ENCODE data around the gene GRAP.
"Not testable (repeated sequence)": the region's sequence is repeated elsewhere in the genome, so short reads cannot be mapped to it uniquely, and the experiment has no call there.

Gene GRAP

DNA sequence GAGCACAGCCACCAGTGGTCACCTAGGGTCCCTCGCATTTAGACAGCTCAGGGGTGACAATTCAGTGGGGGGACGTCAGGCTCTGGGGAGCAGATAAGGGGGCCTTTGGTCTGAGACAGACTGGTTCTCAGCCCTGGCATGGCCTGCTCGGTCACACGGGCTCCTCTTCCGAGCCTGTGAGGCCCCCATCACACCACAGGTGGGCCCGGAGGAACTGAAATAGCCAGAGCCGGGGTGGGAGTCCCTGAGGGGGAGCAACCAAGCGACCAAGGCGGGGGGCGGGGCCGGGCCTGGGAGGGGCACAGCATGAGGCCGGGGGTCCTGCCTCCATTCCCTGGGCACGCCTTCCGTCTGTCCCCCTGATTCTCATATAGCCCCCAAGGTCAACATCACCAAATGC is 4.4 kb downstream of the GRAP start:
- DNase-seq (ENCODE audit: low spot score), result not testable (repeated sequence)

DNA sequence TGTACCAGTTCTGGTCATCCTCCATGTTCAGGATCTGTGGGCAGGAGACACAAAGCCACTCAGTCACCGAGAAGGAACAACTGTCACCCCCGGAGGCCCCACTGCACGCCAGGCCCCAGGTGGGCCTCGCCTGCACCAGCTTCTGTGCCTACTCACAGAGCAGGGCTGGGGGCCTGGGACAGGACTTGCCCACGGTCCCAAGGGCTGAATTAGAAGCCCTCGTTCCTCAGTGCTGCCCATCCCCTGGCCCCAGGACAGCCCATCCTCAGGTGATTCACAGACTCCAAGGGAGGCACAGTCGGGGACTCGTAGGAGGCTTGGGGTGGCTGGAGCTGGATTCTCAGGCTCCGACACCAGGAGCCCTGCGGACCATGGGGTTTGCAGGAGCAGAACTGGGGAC is 4.9 kb downstream of the GRAP start:
- not testable (repeated sequence) for DNase-seq (ENCODE audit: low spot score)

GRCh38 chr17:19040350-19040749 is 6.4 kb downstream of the GRAP start:
- DNase-seq (ENCODE audit: low spot score), result not testable (repeated sequence)

DNA sequence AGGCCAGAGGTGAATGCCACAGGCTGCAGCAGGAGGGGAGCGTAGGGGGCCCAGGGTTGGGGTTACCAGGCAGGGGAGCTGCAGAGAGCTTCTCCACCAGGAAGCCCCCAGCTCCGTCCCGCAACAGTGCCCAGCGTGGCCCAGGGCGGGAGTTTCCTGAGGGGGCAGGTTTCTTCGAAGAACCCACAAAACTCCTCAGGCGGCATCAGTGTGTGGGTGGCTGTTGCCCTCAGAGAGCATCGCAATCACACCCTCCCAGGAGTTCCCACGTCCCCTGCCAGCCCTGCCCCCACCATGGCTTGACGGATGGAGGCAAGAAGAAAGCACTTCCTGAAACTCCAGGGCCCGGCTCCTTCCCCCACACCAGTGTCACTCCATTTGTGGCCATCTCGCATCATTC is 8.0 kb downstream of the GRAP start:
- not testable (repeated sequence) for DNase-seq (ENCODE audit: low spot score)

- not testable (repeated sequence) for DNase-seq (ENCODE audit: low spot score)
Measured at GRCh38 chr17:19038007-19038406, 8.8 kb downstream of the GRAP start.

DNA sequence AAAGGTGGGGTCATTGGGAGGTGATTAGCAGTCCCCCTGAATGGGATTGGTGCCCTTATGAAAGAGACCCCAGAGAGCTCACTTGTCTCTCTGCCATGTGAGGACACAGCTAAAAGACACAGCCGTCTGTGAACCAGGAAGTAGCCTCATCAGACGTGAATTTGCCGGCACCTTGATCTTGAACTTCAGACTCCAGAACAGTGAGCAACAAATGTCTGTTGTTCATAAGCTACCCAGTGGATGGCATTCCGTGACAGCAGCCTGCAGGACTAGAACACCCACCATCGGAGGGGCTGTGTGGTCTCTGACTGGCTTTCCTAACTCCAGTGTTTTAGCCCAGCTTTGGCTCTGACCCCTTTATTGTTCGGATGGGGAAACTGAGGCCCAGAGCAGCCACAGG is 9.2 kb downstream of the GRAP start:
- DNase-seq (ENCODE audit: low spot score), result not testable (repeated sequence)

- not testable (repeated sequence) for DNase-seq (ENCODE audit: low spot score)
Measured at GRCh38 chr17:19036186-19036585, 10.6 kb downstream of the GRAP start.

DNA sequence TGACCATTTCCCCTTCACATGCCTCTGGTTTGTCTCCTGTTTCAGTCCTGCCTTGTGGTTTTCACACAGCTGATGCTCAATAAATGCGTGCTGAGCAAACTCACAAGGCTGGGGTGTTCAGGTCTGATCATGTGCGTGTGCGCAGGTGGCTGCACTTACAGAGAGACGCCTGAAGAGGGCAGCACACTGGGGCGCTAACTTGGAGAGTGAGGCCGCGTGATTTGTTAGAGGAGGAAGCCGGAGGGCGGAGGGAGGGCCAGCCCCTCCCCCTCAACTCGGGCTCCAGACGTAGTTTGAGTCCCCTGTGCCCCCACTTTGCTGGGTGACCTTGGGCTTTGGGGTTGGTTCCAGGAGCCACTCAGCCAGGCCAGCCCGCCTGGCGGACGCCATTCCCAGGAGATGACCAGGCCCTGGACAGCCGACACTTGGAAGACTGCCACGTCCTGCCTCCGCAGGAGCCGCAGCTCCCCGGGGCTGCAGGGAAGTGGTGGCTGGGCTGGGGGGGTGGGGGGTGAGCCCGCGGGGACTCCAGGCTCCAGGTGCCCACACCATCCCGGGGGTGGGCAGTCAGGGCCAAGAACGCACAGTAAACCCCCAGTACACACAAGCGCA is 14.3 kb downstream of the GRAP start:
- DNase-seq (ENCODE audit: low spot score), result not testable (repeated sequence)

DNA sequence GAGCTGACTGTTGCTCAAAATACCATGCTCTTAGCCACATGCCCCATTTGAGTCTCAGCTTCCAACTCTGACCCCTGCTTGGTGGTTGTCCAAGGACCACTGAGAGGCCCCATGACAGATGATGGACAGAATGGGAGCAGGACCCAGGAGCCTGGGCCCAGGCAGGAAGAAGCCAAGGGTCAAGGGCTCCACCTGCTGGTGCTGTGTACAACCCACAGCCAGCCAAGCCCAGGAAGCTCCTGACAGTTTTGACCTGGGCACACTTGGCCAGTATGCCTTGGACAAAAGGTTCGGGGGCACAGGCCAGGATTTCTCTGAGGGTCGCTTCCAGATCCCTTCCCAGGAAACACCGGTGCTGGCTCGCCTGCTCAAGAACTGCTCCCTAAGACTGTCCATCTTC is 15.0 kb downstream of the GRAP start:
- DNase-seq (ENCODE audit: low spot score), result not testable (repeated sequence)

- not testable (repeated sequence) for DNase-seq (ENCODE audit: low spot score)
Measured at GRCh38 chr17:19030771-19031449, 15.8 kb downstream of the GRAP start.

DNA sequence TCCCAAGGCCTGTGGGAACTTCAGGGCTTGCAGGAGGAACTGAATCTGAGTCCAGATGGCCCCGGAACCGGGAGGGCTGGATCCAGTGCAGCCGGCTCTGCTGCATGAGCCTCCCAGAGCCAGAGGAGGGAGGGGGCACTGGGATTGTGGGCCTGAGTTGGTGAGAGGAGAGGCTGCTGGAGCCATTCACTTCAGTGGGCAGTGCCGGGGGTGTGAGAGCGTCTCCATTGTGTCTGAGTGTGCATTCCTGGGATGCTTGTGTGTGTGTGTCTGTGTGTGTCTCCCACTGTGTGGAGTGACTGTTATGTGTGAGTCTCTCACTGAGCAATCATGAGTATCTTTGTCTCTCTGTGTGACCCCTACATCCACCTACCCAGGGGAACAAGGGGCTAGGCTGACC is 17.0 kb downstream of the GRAP start:
- DNase-seq (ENCODE audit: low spot score), result not testable (repeated sequence)

GRCh38 chr17:19028671-19029070 is 18.1 kb downstream of the GRAP start:
- not testable (repeated sequence) for DNase-seq (ENCODE audit: low spot score)

DNA sequence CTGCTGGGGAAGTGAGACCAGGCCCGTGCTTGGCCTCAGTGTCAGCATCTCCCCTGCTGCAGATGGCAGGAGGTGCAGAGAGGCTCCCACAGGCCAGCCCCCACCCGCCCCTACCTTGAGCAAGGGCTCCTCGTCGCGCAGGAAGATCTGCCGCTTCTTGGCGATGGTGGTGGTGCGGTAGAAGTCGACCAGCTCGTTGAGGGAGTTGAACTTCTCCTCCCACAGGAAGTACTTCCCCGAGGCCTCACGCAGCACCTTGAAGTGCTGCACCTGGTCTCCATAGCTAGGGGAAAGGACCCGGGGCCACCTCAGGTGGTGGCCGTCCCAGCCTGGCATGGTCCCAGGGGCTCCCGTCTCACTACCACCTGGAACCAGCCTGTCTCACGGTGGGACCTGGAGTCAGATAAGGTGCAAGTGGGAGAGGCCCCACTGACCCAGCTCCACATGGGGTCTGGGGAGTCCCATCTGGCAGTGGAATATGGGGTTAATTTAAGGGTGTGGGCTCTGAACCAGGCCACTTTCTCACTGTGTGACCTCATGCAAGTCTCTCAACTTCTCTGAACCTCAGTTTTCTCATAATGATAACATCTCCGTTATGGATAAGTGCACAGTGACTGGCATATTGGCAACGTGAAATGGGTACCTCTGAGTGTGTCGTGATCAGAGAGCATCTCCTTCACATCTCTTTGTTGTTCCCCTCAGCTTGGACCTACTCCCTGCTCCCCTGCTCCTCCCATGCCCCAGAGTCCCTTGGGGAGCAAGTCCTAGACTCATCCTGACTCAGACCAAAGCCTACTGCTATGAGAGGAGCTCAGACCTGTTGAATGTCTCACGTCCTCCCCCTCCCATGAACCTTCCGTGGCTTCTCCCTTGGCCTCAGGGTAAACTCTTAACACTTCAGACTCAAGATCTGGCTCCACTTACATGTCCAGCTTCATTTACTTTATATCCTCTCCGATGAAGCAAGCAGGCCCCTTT is 22.4 kb downstream of the GRAP start:
- no peak for DNase-seq (ENCODE audit: low spot score)

DNA sequence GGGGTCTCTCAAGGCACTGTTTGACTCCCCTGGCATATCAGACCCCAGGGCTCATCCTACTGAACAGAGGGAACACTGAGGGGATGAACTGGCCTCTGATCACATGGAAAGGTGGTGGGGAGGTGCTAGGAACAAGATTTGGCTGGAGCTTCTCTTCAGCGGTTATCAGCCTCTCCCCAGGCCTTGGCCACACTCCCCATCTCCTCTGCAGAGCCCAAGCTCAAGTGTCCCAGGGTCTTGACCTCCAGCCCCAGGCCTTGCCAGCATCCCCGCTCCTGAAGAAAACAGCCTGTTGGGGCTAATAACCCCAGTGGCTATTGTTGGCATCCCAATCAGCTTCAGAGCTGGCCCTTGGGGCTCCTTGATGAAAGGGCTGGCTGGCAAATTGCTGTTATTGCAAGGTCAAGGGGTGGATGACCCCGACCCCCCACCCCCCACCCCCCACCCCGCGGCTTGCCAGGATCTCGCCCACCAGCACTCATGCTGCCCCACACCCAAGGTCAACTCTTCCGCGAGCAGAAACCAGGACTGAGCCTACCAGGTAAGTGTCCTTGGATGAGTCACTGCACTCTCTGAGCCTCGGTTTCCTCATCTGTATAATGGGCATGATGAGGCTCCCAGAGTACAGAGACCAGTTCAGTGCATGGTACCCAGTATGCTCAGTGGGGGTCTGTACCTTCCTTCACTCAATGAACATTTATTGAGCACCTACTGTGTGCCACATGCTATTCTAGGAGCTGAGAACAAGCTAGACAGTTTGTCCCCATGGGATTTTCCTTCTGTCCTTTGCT is 23.4 kb downstream of the GRAP start:
- no peak for DNase-seq (ENCODE audit: low spot score)

DNA sequence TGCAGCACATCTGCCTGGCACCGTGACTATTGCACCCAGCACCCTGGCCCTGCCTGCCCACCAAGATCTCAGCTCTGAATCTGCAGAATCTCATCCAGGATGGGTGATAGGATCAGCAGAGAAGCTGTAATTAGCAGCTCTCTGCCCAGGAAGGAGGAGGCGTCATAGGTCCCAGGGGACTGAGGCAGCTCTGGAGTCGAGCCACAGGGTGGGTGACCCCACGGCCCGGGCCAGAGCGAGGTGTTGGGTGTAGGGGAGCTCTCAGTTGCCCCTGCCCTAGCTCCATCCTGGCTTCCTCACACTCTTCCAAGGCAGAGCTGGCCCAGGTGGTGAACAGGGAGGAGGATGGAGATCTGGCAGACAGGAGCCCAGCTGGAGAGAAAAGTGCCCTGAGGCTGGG is 24.0 kb downstream of the GRAP start:
- no peak for DNase-seq (ENCODE audit: low spot score)

GRCh38 chr17:19022128-19022527 is 24.6 kb downstream of the GRAP start:
- DNase-seq (ENCODE audit: low spot score), result no peak

GRCh38 chr17:19021622-19022083 is 25.1 kb downstream of the GRAP start:
- DNase-seq (ENCODE audit: low spot score), result no peak

- not testable (repeated sequence) for DNase-seq (ENCODE audit: low spot score)
Measured at GRCh38 chr17:19021011-19021621, 25.6 kb downstream of the GRAP start.

DNA sequence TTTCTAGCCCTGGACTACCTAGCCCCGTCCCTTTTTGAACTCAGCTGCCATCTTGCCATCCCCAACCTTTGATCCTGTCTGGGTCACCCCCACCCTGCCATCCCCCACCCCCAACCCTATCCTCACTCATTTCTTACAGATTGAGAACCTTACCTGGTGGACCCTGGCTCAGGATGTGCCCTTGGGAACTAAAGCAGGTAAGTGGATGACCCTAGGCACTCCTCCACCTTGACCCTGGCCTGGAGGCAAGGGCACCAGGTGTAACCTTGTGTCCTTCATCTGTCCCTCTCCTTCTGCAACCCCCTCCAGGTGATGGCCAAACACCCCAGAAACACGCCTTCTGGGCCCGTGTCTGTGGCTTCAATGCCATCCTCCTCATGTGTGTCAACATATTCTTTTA is 26.7 kb downstream of the GRAP start:
- DNase-seq (ENCODE audit: low spot score), result no peak

DNA sequence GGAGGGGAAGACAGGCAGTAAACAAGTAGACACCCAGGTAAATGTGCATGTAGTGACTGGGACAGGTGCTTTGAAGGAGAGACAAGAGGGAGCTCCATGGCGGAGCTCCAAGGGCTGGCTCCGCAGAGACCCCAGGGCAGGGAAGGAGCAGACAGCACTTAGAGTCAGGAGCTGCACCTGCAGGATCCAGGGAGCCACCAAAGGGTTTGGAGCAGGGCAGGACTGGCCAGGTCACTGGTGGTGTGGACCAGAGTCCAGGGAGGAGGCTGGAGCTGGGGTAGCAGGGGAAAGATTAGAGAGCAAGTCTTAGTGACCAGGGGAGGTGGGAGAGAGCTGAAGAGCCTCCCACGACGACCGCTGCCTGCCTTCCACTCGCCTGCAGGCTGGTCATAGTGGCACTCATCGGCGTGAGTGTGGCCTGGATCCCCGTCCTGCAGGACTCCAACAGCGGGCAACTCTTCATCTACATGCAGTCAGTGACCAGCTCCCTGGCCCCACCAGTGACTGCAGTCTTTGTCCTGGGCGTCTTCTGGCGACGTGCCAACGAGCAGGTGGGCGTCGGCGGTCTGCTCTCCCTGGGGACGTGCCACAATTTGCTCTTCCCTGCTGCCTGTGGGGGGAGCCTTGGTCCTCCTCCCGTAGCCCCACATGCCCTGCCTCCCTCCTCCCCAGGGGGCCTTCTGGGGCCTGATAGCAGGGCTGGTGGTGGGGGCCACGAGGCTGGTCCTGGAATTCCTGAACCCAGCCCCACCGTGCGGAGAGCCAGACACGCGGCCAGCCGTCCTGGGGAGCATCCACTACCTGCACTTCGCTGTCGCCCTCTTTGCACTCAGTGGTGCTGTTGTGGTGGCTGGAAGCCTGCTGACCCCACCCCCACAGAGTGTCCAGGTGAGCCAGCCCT is 27.5 kb downstream of the GRAP start:
- no peak for DNase-seq (ENCODE audit: low spot score)

All from iPS-NIHi11 (cell line).